Astrocyte (in vitro differentiated cells and primary cell): ENCODE data around the gene HOMER3. TPM values are rescaled to one million over a fixed set of nuclear protein-coding genes. Genes with fewer than 3 reads are reported as not detected.

Experiments used
- DNase-seq: peaks from one replicate; pipeline ENCODE4 v3.0.0-alpha.2; 2010; ENCODE audit warnings: low read depth
- FAIRE-seq: peaks from 2 replicates; lab custom pipeline; 2011; peaks lifted over from hg19 to GRCh38; lab: Jason Lieb, UNC
- H2AFZ ChIP-seq: 2 replicates; pipeline ENCODE4 v1.6.0; 2012; ENCODE audit warnings: low read depth, low read length, inconsistent platforms
- H3K27ac ChIP-seq: 2 replicates; pipeline ENCODE4 v1.5.1; 2011; ENCODE audit warnings: low read depth, low read length, inconsistent platforms
- H3K27me3 ChIP-seq: 2 replicates; pipeline ENCODE4 v1.6.0; 2011; ENCODE audit warnings: low read length, inconsistent platforms; ENCODE audit not compliant: insufficient read depth
- H3K36me3 ChIP-seq: 2 replicates; pipeline ENCODE4 v1.5.1; 2011; ENCODE audit warnings: low read length, inconsistent platforms; ENCODE audit not compliant: insufficient read depth
- H3K4me1 ChIP-seq: 2 replicates; pipeline ENCODE4 v1.5.1; 2011; ENCODE audit warnings: low read length, inconsistent platforms; ENCODE audit not compliant: insufficient read depth
- H3K4me2 ChIP-seq: 2 replicates; pipeline ENCODE4 v1.6.0; 2012; ENCODE audit warnings: low read length, inconsistent platforms
- H3K4me3 ChIP-seq: 2 replicates; pipeline ENCODE4 v1.5.1; 2011; ENCODE audit warnings: low read depth, mild to moderate bottlenecking, low read length, inconsistent platforms; ENCODE audit not compliant: insufficient read depth
- H3K79me2 ChIP-seq: 2 replicates; pipeline ENCODE4 v1.6.0; 2012; ENCODE audit warnings: mild to moderate bottlenecking, low read length, inconsistent platforms; ENCODE audit not compliant: insufficient read depth
- H3K9ac ChIP-seq: 2 replicates; pipeline ENCODE4 v1.6.0; 2012; ENCODE audit warnings: mild to moderate bottlenecking, low read length, inconsistent platforms
- H3K9me3 ChIP-seq: 2 replicates; pipeline ENCODE4 v1.5.1; 2012; ENCODE audit warnings: low read depth, mild to moderate bottlenecking, low read length, inconsistent platforms; ENCODE audit not compliant: insufficient read depth
- H4K20me1 ChIP-seq: 2 replicates; pipeline ENCODE4 v1.6.0; 2012; ENCODE audit warnings: low read length, inconsistent platforms; ENCODE audit not compliant: insufficient read depth
- H3K27ac Mint-ChIP-seq: one replicate; pipeline ENCODE4 v1.8.0; 2021; ENCODE audit warnings: mild to moderate bottlenecking, mixed read lengths; ENCODE audit not compliant: unreplicated experiment
- H3K27me3 Mint-ChIP-seq: one replicate; pipeline ENCODE4 v1.8.0; 2021; ENCODE audit warnings: low read depth, mixed read lengths; ENCODE audit not compliant: unreplicated experiment
- H3K36me3 Mint-ChIP-seq: one replicate; pipeline ENCODE4 v1.8.0; 2021; ENCODE audit warnings: low read depth, mixed read lengths; ENCODE audit not compliant: unreplicated experiment
- H3K4me1 Mint-ChIP-seq: one replicate; pipeline ENCODE4 v1.8.0; 2021; ENCODE audit warnings: low read depth, mixed read lengths; ENCODE audit not compliant: unreplicated experiment
- H3K4me3 Mint-ChIP-seq: one replicate; pipeline ENCODE4 v1.8.0; 2021; ENCODE audit warnings: mild to moderate bottlenecking, moderate library complexity, mixed read lengths; ENCODE audit not compliant: unreplicated experiment
- H3K9me3 Mint-ChIP-seq: one replicate; pipeline ENCODE4 v1.8.0; 2021; ENCODE audit warnings: mild to moderate bottlenecking, mixed read lengths; ENCODE audit not compliant: unreplicated experiment
- CTCF ChIP-seq: IDR thresholded peaks from 2 replicates; pipeline ENCODE4 v1.5.1; 2011; ENCODE audit warnings: low read depth, mild to moderate bottlenecking, inconsistent platforms, low read length, moderate library complexity; ENCODE audit not compliant: insufficient read depth
- EZH2 ChIP-seq: IDR thresholded peaks from 2 replicates; pipeline ENCODE4 v1.6.1; 2012; ENCODE audit warnings: mild to moderate bottlenecking, low read length, inconsistent platforms; ENCODE audit not compliant: insufficient read depth
- total RNA-seq: library from RNA; stranded (reverse); gene quantifications from 2 replicates; pipeline ENCODE4 v1.2.1, GENCODE V29; 2021

HOMER3 gene
- total RNA-seq, 1 donor from 2014 or later: 41.9 TPM

GRCh38 chr19:18951721-18952281 lies 10.8 kb upstream of the HOMER3 start:
- no peaks in the 10 kb centered on the region for H3K27me3 ChIP-seq

GRCh38 chr19:18949858-18950257 lies 8.8 kb upstream of the HOMER3 start:
- no peaks in the 10 kb centered on the region for H3K4me1 ChIP-seq
- no peaks in the 10 kb centered on the region for H3K27me3 ChIP-seq
- no peak overlapping the region for H3K27ac Mint-ChIP-seq
- no peak overlapping the region for H3K4me2 ChIP-seq
- H3K9me3 Mint-ChIP-seq: no peaks in the 10 kb centered on the region
- DNase-seq (no peak), FAIRE-seq (no peak)
- no peak for TF ChIP-seq EZH2
- TF ChIP-seq CTCF: no peak
- H3K27me3 Mint-ChIP-seq: peaks cover 15% of the 10 kb centered on the region
- H3K4me3 ChIP-seq: no peak overlapping the region
- H3K36me3 Mint-ChIP-seq: peaks cover 12% of the 10 kb centered on the region
- H3K27ac ChIP-seq: no peak overlapping the region
- no peaks in the 10 kb centered on the region for H3K36me3 ChIP-seq
- H3K9ac ChIP-seq: no peak overlapping the region
- no peak overlapping the region for H2AFZ ChIP-seq
- H3K4me3 Mint-ChIP-seq: no peak overlapping the region
- H4K20me1 ChIP-seq: peaks cover 4% of the 10 kb centered on the region
- H3K9me3 ChIP-seq: no peaks in the 10 kb centered on the region
- no peaks in the 10 kb centered on the region for H3K79me2 ChIP-seq
- H3K4me1 Mint-ChIP-seq: no peaks in the 10 kb centered on the region

More at GRCh38 chr19:18951721-18952281, 10.8 kb upstream of the HOMER3 start:
- no peaks in the 10 kb centered on the region for H3K4me1 ChIP-seq
- TF ChIP-seq CTCF (no peak), EZH2 (no peak)
- no peak overlapping the region for H3K27ac ChIP-seq
- no peaks in the 10 kb centered on the region for H3K9me3 Mint-ChIP-seq
- H4K20me1 ChIP-seq: no peaks in the 10 kb centered on the region
- no peaks in the 10 kb centered on the region for H3K79me2 ChIP-seq
- H3K9me3 ChIP-seq: no peaks in the 10 kb centered on the region
- H3K4me3 ChIP-seq: no peak overlapping the region
- no peaks in the 10 kb centered on the region for H3K36me3 ChIP-seq
- DNase-seq (no peak), FAIRE-seq (no peak)
- H3K36me3 Mint-ChIP-seq: peaks cover 4% of the 10 kb centered on the region
- H3K4me2 ChIP-seq: no peak overlapping the region
- peaks cover 11% of the 10 kb centered on the region for H3K27me3 Mint-ChIP-seq
- no peak overlapping the region for H3K9ac ChIP-seq
- no peak overlapping the region for H2AFZ ChIP-seq
- no peak overlapping the region for H3K4me3 Mint-ChIP-seq
- no peaks in the 10 kb centered on the region for H3K4me1 Mint-ChIP-seq
- H3K27ac Mint-ChIP-seq: no peak overlapping the region

- TF ChIP-seq EZH2: no peak
- TF ChIP-seq CTCF: no peak
- Histone ChIP-seq H3K4me3 (no peak overlapping the region), H3K9me3 (no peaks in the 10 kb centered on the region), H3K36me3 (no peaks in the 10 kb centered on the region), H3K4me2 (no peak overlapping the region), H3K79me2 (no peaks in the 10 kb centered on the region), H3K4me1 (no peaks in the 10 kb centered on the region), H3K9ac (no peak overlapping the region), H2AFZ (no peak overlapping the region), H3K27ac (no peak overlapping the region), H3K27me3 (no peaks in the 10 kb centered on the region), H4K20me1 (peaks cover 4% of the 10 kb centered on the region)
- FAIRE-seq (no peak), DNase-seq (no peak)
- H3K4me1 Mint-ChIP-seq: no peaks in the 10 kb centered on the region
- H3K4me3 Mint-ChIP-seq: no peak overlapping the region
- no peaks in the 10 kb centered on the region for H3K9me3 Mint-ChIP-seq
- peaks cover 14% of the 10 kb centered on the region for H3K36me3 Mint-ChIP-seq
- no peak overlapping the region for H3K27ac Mint-ChIP-seq
- peaks cover 20% of the 10 kb centered on the region for H3K27me3 Mint-ChIP-seq
These were observed 7.9 kb upstream of the HOMER3 start for GRCh38 chr19:18948976-18949356.
